ENCODE measurements around the gene CGRRF1.

DNA sequence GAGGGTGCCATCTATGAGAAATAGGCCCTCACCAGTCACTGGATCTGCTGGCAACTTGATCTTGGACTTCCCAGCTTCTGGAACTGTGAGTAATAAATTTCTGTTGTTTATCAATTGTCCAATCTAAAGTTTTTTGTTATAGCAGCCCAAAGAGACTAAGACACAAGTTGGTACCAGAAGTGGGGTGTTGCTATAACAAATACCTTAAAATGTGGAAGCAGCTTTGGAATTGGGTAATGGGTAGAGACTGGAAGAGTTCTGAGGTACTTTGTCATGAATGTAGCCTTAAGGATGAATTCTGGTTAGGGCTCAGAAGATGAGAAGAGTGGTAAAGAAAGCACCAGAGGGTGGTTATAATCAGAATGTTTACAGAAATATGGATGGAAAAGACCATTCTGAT, 42.4 kb upstream of the CGRRF1 start:
- TF ChIP-seq CTCF (conservative IDR thresholded peaks at IDR 0.05; ENCODE audit: low read length), result no peak
- no peak for TF ChIP-seq EZH2phosphoT487 (IDR thresholded peaks at IDR 0.05; ENCODE audit: borderline replicate concordance)

All from Loucy (cell line).